ENCODE results near the gene PLEK.
"Not testable (repeated sequence)": the region's sequence is repeated elsewhere in the genome, so short reads cannot be mapped to it uniquely, and the experiment has no call there.

PLEK gene

DNA sequence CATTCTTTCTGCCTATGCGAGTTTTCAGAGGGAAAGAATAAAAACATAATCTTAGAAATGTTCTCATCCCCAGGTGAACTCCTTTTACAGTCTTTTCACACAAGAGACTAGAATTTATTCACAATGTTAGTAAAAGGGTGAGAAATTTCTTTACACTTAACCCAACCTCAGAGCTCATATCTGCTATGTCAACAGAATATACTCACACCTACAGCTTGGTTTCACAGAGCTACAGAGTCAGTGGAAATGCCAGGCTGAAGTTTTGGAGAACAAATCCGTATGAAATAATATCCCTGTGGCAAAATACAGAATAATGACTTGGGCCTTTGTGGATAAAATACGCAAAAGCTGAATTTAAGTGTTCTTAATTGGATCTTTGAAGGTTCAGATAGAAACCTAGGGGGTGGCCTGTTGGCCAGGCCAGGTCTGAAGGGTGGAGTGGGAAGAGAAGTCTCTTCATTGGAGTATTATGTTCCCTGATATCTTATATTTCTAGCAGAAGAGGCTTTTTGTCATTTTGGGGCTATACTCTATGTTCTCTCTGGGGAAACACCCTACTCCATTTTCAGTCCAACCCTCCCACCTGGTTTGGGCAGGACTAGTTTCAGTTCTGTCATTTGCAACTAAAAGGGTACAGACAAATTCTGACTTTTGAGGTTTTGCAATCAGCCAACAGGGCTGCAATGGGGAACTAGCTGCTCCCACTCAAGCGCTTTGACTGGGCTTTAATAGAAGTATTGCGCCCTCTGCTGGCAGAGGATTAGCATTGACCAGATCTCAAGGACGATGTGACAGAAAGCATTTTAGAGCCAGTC, 76.3 kb downstream of the PLEK start:
- peak; percentile 68 for DNase-seq (ENCODE audit: low read depth, low spot score)

DNA sequence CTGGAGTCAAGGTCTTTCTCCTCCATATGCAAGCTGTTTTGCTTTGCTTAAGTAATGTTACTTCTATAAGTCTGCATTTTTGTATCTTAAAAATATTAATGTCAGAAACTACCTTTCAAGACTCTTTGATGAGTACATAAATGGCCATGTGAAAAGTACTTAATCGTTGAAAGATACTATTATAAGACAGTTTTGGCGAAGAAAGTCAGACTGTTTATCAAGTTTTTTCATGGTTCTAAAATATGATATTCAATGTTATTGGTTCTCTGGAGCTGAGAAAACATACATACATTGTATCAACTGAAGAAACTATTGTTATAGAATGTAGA, 76.9 kb downstream of the PLEK start:
- no peak for DNase-seq (ENCODE audit: low read depth, low spot score)

GRCh38 chr2:68446425-68446824, 81.3 kb downstream of the PLEK start:
- DNase-seq (ENCODE audit: low read depth, low spot score) = not testable (repeated sequence)

Data from smooth muscle cell of the brain vasculature (primary cell).